Stimulated activated CD4-positive, alpha-beta T cell treated with anti-CD3 and anti-CD28 coated beads, Interleukin-12 subunit alpha, Interleukin-12 subunit beta, amount 100 ng/mL, for 24 hours (primary cell): Measurements from ENCODE around the gene CD300H.

ENCODE experiments used
- DNase-seq, 2 experiments: peaks; one replicate each; pipeline ENCODE4 v3.0.0-alpha.2; 2020; ENCODE audit warnings: low read depth in 2 of 2

Gene CD300H

DNA sequence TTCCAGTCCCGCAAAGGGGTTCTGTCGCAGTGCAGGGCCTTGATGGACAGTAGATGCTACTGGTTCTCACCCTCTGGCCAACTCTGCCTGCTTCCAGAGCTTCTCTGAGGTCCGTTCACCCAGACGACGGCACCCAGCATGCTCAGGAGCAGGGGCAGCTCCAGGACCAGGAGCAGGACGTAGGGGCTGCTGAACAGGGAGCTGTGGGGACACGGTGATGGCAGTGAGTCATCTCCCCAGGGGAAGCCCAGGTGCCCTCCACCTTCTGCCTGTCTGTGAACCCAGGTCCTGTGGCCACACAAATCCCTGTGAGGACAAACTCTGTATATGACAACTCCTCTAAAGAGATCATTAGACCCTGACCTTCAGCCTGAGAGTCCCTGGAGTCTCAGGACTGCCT lies 18.0 kb downstream of the CD300H start:
- no peak for DNase-seq

DNA sequence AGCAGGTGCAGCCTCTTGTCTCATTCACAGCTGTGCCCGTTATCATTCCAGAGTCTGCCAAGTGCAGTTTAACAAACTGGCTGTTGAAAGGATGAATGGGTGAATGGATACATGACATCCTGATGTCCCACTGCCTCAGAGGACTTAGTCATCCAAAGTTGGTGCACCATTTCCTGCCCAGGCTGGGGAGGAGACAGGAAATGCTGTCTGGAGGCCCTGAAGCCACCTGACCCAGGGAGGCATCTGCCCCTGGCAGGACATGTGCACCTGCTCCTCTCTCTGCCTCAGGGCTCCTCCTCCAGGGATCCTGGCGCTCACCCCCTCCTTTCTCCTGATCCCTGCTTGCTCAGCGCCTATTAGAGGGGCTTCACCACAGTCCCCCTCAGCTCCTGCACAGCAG lies 19.6 kb downstream of the CD300H start:
- no peak for DNase-seq

DNA sequence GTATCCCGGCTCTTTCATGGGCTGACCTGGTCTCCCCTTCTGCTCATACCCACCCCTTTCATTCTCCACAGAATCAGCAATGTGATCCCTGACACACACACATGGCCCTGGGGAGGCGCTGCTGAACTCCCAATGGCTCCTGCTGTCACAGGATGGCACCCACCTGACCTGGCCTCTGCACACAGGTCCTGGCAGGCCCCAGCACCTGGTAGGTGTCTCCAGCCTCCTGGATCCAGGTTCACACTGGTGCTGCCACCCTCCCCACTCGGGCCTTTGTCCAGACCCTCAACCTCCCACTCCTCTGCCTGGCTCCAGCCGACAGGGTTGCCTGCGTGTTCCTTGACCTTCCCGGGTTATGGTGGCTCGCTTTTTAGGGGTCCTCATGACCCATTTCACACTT lies 20.0 kb downstream of the CD300H start:
- DNase-seq = no peak

DNA sequence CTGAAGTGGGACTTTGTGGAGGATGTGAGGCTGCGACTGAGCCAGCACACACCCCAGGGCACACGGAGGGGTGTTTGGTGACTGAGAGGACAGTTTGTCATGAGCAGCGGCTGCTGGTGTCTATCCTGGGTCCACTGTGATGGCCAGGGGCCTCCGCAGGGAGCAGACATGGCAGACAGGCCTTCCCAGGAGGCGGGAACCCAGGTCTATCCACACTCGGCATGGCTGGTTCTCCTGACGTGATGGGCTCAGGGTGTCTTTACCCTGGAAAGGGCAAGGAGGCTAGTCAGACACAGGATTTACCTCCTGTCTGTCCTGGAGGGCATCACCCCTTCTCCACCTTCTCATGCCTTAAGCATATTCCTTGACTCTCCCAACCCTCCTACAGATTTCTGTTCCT lies 20.7 kb downstream of the CD300H start:
- DNase-seq = no peak

DNA sequence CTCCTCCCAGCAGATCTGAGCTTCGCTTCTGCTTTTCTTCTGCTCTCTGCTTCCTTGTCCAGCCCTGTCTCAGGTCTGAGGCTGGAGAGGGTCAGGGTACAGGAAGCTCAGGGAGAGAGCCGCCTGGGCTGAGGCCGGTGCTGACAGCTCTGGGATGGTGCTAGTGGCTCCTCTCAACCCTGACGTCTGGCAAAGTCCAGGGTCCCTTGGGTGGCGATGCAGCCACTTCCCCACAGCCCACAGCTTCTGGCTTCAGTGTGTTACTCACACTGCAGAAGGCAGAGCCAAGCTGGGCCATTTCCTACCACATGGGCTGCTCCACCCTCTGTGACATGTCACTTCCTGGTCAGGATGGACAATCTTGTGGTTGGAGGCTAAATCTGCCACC lies 21.5 kb downstream of the CD300H start, which contains the start of gene CD300C:
Gene CD300C (minus strand): TSS at position 273 of the 388 bp plus-strand sequence. CDS start 333 bp downstream, outside the sequence.
- no peak for DNase-seq

DNA sequence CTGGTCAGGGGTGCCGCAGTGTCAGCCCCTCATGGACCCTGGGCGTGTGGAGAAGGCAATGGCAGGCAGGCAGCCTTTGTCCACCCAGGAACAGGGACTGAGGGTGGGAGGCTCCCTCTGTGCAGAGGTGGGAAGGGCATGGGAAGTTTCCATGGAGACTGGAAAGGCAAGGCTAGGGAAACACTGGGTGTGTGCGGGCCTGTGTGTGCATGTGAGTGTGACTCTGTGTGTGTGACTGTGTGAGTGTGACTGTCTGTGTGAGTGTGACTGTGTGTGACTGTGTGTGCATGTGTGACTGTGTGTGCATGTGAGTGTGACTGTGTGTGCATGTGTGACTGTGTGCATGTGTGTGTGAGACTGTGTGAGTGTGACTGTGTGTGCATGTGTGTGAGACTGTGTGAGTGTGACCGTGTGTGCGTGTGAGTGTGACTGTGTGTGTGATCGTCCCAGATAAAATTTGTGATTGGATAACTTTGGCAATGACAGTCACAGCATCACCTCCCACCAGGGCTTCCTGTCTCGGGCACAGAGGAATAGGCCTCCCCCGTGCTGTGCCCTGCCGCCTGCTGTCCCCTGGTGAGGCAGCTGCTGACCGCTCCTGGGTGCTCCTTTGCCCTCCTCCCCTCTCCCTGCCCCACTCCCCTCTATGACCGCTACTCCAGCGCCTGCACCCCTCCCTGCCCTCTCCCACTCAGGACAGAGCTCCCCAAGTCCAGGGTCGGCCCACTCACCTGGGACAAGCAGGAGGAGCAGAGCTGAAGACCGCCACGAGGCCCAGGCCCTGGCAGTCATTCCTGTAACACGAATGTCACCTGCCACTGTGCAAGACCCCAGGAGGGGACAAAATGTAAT lies 22.1 kb downstream of the CD300H start:
- no peak for DNase-seq

DNA sequence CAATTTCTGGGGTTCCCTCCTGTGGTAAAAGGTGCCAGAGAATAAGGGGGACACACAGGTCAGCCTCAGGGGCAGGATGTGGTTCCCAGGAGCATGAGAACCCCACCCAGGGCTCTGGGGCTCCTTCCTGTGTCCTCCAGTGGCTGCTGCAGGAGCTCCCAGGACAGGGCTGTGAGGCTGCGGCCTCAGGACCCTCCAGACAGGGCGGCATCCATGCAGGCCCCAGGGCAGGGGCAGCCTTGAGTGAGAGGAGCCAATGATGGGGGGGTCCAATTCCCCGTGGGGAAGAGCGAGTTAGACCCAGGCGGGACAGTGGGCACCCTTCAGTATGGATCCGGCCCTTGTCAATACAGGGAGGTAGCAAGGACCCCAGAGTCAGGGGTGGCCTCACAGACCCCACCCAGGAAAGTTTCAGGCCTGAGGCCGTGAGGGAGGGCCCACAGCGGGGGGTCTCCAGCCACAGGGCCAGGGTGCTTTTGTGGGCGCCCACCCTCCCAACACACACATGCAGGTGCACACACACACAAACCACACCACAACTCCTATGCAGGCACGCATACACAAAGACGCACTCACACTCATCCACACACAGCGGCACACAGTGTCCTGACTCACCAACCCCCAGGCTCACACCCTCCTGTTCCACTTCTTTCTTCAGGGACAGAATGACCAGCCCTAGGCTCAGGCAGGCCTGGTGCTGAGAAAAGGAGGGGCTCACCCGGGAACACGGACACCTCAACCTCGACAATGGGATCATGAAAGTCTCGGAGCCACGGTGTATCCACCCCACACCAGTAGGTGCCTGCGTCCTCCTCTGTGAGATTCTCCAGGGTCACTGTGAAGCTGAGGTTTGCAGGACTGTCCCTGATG lies 23.2 kb downstream of the CD300H start:
- no peak for DNase-seq

DNA sequence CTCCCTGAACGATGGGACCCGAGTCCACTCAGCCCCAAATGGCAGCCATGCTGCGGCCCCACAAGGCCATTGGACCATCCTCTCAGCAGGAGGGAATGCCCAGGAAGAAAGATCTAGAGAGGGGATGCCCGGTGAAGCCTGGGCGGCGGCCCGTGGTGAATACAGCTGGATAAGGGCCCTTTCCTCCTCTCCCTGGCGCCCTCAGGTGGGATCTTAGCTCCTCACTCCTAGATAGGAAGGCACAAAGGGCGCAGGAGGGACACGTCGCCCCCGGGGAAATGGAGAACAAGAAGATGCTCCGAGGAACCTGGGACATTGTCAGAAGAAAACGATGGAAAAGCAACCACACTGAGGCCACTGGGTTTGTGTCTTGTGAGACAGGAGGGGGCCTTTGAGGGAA lies 23.9 kb downstream of the CD300H start:
- DNase-seq = no peak

DNA sequence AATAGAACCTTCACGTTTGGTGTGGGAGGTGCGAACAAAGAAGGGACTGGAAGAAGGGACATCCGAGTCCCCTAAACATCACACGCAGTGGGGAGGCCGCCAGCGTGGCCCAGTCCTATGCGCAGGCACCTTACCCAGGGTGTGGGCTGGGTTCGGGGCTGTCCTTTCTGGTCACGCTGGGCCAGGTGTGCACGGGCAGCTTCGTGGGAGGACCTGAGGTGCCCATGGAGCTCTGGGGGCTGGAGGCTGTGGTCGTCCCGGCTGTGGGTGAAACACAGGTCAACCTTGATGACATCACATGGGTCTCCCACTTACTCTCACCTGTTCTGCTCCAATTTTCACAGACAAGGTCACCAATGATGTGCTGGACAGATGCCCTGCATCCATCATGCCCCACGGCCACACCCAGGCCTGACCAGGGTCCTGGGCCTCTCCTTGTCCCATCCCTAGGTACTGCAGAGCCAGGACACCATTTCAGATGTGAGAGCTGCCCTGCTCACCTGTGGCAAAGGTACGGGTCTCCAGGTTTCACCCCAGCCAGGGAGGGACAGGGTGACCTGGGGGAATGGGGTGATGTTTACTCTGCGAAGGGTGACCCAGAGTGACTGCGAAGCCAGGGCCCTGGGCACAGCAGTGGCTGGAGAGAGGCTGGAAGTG lies 24.5 kb downstream of the CD300H start:
- DNase-seq = no peak

DNA sequence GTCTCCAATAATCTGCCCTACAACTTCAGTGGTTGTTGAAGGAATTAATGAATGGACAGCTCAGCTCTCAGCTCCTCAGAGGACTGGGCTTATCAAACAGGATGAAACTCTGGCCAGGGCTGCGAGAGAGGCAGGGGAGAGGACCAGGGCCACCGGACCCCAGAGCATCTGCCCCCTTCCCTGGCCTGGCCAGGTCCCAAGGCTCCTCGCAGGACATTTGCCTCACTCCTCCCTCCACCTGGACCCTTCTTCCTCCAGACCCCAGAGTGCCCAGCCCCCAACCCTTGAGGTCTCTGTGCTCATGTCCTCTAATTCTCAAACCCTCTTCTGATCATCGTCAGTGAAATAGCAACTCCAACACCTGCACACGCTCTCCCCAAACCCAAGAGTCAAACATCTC lies 25.1 kb downstream of the CD300H start:
- DNase-seq = no peak

DNA sequence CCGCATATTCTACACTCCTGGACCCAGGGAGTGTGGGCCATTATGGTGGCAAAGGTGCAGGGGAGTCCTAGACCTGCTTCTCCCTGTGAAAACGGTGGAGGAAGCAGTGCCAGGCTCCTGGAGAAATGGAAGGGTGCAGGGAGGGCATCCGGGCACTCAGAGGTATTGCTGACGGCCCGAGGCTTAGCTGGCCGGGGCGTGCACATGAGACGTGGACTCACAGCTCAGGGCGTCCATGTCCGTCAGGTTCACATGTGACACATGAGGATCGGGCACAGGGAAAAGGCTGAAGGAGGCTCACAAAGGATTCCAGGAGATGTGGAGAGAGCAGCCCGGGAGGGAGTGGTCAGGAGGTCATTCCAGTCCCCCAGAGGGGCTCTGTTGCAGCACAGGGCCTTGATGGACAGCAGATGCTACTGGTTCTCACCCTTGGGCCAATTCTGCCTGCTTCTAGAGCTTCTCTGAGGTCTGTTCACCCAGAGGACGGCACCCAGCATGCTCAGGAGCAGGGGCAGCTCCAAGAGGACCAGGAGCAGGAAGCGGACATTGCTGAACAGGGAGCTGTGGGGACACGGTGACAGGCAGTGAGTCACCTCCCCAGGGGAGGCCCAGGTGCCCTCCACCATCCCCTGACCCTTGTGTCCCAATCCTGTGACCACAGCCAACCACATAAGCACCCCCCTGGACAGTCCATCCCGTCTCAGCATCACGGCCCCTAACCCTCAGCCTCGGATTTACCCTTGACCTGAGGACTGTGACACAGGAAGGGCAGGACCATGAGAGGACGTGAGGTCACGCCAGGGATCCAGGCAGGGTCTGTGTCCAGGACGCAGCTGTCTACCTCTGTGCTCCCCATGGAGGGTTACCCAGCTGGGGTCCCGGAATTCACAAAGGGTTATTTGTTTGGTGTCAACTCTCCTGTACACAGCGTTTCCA lies 25.9 kb downstream of the CD300H start:
- no peak for DNase-seq

DNA sequence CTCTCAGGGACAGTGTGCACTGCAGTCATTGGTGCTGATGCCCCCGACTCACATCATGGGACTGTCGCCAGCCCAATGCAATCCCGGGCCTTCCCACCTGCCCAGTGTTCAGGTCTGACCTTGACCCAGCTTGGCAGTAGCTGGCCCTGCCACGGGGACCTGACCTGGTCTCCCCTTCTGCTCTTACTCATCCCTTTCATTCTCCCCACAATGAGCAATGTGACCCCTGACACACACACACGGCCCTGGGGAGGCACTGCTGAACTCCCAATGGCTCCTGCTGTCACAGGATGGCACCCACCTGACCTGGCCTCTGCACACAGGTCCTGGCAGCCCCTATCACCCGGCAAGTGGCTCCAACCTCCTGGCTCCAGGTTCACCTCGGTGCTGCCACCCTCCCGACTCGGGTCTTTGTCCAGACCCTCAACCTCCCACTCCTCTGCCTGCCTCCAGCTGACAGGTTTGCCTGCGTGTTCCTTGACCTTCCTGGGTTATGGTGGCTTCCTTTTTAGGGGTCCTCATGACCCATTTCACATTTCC lies 28.0 kb downstream of the CD300H start:
- DNase-seq = no peak

DNA sequence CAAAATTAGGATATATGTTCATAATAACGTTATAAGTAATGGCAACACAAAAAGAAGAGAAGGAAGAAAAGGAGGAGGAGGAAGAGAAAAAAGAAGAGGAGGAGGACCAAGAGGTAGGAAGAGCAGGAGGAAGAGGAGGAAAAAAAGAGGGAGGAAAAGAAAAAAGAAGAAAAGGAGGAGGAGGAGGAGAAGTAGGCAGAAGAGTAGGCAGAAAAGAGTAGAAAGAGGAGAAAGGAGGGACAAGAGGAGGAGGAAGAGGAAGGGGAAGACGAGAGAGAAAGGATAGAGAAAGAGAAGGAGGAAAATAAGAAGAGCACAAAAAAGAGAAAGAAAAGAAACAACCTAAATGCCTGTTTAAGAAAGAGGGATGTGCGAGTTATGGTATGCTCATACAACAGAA lies 30.4 kb downstream of the CD300H start:
- DNase-seq = no peak

DNA sequence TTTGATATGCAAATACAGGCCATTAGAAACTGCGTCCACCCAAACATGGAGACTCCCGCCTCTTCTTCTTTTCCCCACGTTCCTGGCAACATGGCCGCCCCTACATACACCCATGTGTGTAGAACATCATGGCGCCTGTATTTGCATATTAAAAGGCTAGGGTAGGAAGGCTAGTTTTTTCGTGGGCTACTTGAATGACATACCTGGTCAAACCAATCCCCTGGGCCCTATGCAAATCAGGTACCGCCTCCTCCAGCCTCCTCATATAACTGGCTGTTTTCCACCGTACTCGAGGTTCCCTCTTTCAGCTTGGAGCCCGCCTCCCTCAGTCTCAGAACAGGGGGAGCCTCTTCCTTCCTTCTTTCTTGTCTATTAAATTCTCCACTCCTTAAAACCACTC lies 35.2 kb downstream of the CD300H start:
- no peak for DNase-seq

DNA sequence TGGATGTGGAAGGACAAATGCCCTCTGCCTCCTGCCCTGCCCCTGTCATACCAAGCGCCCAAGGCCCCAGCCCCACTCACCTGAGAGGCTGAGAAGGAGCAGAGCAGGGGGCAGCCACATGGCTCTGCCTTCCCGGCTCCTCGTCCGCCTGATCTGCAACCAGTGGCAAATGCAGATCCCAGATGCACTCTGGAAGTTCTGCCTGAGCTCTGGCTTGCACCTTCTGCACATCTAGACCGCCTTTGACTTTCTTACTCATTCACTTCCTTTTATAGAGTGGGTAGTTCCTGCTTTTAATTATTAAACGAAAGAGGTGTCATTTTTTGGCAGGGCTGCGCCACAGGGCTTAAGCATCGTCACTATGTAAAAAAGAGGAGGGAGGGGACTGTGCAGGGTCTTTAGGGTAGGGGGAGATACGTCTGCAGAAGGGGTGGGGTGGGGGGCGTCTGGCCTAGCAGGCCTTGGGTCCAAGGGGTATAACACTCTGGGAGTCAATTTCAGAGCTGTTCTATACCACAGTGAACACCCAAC lies 36.0 kb downstream of the CD300H start, which contains the start of gene CD300LB:
Gene CD300LB (minus strand): TSS at position 245 of the 531 bp plus-strand sequence. CDS start 125 bp downstream, at position 120.
- DNase-seq = no peak

DNA sequence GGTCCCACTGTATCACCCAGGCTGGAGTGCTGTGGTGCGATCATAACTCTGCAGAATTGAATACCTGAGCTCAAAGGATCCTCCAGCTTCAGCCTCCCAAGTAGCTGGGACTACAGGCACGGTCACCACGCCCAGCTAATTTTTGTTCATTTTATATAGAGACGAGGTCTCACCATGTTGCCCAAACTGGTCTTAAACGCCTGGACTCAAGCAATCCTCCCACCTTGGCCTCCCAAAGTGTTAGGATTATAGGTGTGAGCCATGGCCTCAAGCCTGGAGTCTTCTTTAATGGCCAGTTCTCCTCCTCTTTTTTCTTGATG lies 36.5 kb downstream of the CD300H start:
- no peak for DNase-seq

DNA sequence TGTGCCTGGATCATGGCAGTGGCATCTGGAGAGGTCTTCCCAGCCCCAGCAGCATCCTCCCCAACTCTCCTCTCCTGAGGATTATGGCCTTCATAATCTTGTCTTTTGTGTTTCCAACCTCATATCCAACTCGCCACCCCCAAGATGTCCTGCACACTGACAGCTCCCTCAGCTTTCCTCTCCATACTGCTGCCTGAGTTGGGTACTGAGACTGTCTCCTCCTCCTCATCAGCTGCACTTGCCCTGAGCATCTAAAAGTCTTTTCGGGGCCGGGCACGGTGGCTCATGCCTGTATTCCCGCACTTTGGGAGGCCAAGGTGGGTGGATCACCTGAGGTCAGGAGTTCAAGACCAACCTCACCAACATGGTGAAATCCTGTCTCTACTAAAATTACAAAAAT lies 38.1 kb downstream of the CD300H start:
- no peak for DNase-seq

DNA sequence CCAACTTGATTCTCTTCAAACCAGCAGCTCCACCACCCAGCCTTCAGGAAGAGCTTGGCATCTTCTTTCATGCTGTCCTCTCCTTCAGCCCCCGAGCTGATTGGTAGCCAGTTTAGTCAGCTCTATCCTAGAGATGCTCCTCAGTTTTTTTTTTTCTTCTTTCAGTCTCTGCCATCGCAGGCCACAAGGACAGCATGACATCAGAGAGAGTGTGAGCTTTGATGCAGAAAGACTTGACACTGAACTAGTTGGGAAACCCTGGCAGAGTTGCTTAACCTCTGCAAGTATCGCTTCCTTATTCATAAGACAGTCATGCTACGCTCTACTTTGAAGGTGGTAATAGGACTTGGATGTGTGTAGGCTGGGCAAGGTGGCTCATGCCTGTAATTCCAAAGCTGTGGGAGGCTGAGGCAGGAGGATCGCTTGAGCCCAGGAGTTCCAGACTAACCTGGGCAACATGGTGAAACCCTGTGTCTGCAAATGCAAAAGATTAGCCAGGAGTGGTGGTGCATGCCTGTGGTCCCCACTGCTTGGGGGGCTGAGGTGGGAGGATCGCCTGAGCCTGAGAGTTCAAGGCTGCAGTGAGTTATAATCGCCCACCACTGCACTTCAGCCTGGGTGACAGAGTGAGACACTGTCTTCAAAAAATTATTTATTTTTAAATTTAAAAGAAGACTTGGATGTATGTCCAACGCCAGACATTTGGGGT lies 38.7 kb downstream of the CD300H start:
- DNase-seq = no peak

DNA sequence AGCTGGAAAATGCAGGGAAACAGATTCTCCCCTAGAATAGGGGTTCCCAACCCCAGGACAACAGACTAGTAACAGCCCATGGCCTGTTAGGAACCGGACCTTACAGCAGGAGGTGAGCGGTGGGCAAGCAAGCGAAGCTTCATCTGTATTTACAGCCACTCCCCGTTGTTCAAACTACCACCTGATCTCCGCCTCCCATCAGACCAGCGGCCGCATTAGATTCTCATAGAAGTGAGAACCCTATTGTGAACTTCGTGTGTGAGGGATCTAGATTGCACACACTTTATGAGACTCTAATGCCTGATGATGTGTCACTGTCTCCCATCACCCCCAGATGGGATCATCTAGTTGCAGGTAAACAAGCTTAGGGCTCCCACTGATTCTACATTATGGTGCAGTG lies 39.6 kb downstream of the CD300H start:
- DNase-seq = no peak

DNA sequence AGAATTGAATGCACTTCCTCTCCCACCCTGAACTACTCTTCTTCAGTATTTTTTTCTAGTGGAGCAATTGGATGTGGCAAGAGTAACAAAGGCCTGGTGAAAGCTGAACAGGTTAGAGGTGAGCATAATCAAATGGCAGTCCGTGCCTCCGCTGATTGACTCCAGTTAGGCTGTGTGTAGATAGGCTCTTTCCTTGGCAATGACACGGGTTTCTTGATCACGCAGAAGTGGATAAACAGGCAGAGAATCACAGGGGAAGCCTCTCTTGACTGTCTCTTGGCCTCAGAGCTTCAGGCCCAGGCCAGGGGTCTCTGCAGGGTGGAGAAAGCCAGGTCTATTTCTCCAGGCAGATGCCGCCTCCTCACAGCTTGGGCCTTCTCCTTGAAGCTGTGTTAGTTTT lies 40.2 kb downstream of the CD300H start:
- no peak for DNase-seq
